Activated CD4-positive, CD25-positive, alpha-beta regulatory T cell treated with anti-CD3 and anti-CD28 coated beads, Interleukin-2, amount 50 U/mL, for 24 hours (primary cell): ENCODE measurements around the gene MAL.

Experiments
- ATAC-seq, 2 donors: fragments of 150-1000 bp; cut with Tn5 transposase; one replicate each; pipeline ENCODE4 v1.10.0; 2021; ENCODE audit warnings: mild to moderate bottlenecking in 1 of 2, moderate library complexity in 1 of 2

MAL gene

DNA sequence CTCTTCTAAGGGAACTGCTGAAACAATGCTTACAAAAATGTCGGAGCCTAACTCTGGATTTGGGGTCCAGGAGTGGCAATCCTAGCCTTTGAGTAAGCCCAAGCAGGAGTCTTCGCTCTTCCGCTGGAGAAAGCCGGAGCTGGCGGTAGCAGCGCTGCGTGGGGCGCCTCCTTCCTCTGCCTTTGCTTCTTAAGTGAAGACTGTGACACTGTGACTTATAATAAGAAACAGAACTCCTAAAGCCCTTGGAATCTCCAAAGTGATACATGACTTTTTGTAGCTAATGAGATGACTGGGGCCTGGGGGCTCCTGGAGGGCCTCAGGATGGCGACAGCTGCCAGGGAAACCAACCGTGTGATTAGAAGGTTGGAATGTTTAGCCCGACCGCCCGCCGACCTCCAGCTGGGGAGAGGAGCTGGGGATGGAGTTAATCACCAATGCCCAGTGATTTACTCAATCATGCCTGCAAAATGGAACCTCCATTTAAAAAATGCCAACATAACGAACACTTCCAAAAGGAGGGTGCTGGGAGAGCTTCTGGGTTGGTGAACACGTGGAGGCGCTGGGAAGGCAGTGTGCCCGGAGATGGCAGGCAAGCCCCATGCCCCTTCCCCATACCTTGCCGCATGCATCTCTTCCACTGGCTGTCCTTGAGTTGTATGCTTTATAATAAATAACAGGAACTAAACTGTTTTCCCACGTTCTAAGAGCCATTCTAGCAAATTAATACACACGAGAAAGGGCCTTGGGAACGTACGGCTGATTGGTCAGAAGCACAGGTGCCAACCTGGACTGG, 29.0 kb upstream of the MAL start:
- ATAC-seq: no peak

DNA sequence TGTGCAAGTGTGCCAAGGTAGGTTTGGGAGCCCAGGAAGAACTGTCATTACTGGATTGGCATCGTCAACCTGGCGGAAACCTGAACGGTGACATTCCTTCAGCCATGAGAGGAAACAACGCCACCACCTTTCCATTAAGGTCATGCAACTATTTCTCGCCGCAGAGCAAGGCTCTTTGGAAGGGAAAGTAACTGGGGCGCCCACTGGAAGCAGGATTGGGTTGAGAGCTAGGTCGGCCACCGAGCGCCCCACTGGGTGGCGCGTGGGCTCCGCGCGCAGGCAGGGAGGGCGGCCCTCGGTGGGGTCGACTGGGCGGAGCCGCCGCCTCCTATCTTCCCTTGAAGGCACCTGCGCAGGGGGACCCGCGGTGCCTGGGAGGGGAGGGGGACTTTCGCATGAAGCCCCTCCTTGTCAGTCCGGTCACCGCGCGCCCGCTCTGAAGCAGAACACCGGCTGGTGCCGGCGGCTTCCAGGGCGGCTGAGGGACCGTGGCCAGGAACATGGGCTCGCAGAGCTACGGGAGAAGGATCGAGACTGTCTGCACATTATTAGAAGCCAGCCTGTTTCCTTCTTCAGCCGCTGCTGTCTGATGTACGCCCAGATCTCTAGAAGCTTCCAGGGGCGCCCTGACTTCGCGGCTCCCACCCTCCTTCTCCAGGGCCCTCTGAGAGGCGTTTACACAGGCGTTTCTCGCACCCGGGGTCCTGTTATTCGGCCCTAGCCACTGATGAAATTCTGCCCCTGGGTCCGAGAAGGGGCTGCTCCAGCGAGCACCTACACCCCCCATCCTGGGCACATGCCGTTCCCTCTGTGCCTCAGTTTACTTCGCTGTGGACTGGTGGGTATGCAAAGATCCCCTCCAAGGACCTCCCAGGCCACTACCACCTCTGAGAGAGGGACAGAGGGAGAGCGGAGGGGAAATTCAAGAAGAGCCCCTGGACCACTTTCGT, 27.3 kb upstream of the MAL start:
- ATAC-seq: no peak

DNA sequence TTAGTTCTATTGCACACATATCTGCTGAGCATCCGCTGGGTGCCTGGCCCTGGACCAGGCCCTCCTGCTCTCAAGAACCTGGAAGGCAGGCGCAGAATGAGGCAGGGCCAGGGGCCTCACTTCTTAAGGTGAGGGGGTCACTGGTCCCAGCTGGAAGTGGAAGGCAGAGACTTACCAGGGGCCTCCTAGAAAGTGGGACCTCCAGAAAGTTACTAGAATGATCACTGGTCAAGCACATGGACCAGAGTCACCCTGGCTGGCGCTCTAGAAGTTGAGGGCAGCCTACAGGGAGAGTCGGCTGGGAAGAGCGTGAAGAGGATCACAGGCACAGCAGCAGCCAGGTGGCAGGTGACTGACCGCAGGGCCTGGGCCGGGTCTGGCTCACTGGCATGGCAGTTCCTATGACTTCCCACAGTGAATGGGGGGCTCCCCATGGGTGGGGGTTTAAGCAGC, 26.1 kb upstream of the MAL start:
- ATAC-seq: no peak

DNA sequence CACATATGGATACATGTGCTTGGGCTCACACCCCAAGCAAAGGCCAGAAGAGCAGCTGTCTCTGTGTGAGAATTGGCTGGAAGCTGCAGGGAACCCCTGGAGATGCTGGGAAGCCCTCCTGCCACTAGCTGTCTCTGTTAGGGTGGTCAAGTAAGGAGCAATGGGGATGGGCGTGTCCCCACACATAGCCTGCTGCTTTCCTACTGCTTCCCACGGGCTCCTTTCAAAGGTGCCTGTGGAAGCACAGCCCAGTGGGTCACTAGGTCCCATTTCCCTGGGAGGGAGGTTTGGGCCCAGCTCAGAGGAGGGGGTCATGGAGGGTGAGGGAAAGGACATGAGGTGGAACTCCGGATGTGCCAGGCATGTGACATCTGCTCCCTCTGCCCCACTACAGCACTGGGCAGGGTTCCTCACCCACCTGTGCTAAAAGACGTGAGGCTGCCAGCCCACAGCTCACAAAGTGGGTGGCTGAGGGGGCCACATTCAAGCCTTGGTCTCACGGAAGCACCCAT, 24.4 kb upstream of the MAL start:
- ATAC-seq: no peak

DNA sequence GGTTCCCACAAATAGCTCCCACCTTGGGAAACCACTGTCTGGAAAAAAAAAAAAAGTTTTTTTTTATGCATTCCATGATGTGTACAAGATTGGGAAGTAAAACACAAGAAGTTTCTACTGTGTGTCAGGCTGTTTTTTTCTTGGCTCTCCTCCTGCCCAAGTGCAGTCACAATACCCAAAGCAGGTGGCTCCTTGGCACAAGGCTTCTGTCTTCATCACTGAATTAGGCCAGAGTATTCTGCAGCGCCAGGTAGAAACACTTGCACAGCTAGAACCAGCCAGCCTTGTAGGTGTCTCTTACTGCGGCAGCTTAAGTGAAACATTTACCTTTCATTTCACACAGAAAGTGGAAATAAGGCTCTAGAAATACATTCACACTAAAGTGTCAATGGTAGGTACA, 23.8 kb upstream of the MAL start:
- ATAC-seq: no peak

DNA sequence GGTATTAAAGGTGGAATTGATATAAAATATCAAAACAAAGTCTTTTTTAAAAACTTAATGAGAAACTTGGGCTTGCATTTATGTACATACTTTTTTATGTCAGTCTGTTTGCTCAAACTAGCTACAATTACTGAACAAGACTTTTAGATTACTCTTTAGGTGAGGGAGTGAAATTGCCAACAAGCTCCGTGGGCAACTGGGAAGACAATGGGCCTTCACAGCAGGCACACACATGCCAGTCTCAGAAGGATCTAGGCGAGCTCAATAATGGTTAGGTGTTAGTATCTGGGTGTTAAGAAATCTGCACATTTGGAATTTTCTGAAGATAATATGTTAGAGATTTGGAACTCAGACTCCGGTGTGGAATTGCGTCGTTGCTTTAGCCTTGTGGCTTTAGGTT, 23.0 kb upstream of the MAL start:
- no peak for ATAC-seq

DNA sequence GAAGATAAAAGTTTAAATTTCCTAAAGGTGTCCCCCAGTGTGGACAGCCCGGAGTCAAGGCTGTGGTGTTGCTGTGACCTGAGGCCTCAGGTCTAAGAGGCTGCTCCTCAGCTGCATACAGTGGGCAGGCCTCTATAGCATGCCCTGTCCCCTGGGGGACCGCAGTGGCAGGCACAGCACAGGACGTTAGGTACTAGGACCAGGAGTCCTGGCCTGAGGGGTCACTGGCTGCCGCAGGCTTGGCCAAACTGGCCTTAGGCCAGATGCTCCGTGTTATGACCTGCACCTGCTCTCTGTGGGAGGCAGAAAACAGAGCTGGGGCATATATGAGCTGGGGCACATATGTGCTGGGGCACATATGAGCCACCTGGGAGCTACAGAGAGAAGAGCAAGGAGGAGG, 21.2 kb upstream of the MAL start:
- no peak for ATAC-seq

DNA sequence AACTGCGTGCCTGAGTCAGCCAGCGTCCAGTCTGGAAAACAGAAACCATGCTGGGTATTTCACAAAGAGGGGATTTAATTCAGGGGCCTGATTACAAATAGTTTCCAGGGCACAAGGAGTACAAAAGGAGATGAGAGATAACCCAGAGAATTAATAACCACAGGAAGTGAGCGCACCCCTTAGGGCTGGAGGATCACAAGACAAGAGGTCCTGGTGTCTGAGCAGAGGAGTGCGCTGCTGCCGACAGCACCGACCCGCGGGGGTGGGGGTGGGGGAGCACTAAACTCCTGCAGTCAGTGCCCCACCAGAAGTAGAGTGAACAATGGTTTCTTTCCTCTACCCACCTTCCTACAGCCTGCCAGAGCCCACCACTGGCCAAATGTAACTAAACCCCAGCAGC, 20.8 kb upstream of the MAL start:
- ATAC-seq: no peak

DNA sequence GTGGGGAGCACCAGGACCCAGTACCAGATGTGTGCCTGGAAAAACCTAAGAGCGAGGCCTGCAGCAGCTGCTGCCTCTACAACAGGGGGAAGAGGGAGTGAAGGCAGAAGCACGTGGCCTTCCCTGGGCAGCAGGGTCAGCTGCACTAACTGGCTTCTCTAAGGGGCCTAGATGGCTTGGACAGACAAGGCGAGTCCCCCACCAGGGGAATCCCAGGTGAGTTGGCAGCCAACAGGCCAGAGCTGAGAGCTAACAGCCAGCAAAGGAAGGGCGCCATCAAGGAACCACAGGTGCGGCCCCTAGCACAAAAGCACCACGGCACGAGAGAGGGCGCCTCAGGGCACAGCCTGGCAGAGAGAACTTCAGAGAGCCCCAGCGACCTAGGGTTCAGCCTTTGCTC, 19.8 kb upstream of the MAL start:
- no peak for ATAC-seq

DNA sequence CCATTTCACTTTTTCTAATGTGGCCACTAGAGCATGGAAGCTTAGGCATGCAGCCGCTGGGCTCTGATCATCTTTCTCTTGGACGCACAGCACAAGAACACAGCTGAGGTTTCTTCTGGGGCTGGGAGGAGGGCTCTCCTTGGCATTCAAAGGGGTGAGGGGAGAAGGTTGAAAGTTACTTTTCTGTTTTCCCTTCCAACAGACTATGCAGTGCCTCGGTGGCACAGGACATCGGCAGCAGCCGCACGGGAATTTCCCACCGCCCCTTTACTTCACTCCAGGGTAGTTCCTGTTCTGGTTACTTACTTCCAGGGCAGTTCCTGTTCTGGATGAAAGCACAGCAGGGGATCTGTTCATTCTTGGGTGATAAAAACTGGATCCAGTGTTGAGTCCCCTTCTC, 18.9 kb upstream of the MAL start:
- ATAC-seq: no peak

DNA sequence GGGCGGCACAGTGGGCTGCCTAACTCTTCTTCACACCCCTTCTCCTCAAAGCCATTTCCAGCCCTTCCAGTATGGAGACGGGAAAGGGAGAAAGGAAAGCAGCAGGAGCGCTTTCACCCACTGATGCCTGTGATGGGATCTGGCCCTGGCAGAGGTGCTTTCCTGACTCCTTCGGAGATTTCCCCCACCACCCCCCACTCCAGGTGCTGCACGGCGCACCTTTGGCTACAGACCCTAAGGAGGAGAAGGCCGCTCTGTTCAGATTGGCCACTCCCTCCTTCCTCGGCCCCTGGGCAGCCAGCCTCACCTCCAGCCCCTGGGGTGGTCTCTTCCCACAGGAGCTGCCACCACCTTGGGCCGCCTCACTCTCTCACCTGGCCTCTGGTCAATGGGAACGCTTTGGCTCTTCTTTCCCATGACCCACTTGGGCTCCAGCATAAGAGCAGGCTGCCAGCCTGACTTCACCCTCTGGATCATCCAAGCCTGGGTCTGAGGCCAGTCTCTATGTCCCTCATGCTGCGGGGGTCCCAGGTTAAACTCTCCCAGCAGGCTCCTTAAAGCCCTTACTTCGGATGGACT, 18.4 kb upstream of the MAL start:
- no peak for ATAC-seq

DNA sequence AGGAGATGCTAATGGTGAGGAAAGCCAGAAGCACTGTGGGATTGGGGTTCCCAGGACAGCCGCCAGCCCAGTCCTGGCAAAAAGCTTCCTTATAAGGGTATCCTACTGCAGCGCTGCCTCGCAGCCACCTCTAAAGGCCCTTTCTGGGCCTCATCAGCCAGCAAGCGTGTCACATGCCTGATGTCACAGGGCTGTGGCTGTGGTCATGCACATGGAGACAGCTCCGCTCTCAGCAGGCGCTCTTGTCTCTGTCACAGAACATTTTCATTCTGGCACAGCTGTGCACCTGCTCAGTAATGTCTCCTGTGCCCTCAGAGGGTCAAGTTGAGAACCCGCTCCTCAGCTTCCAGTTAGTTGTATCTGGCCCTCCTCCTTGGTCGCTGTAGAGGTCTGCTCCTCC, 17.7 kb upstream of the MAL start:
- no peak for ATAC-seq

DNA sequence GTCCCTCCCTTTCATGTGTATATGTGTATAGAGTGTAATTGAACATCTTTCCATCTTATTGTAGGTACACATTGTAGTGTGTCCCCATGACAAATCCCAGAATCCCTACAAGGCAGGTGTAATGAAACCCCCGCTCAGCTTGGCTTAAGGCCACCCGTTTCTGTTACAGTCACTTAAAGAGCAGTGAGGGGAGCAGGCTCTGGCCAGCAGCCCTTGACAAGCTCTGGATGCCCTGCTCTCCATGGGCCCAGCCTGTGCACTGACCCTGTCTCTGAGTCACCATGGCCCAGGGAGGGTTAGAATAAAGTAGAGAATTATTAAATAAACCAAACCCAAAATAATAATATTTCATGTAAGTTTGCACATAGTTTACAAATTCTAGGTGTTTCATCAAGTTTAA, 17.2 kb upstream of the MAL start:
- no peak for ATAC-seq

DNA sequence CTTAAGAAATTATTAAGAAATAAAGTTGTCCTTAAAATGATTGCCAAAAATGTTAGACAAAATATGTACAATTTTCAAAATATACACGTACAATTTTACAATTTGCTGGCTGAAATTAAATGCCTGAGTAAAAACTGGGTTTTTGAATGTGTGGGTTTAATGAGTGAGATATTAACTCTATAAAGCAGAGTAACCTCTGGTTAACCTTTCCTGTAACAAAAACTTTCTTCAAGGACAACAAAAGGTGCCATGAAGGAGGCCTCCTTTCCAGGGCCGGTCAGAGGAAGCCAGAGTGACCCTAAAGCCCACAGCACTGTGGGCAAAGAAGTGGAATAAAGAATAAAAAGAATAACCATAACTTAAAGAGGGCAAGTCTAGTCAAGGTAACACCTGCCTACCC, 16.5 kb upstream of the MAL start:
- ATAC-seq: no peak

DNA sequence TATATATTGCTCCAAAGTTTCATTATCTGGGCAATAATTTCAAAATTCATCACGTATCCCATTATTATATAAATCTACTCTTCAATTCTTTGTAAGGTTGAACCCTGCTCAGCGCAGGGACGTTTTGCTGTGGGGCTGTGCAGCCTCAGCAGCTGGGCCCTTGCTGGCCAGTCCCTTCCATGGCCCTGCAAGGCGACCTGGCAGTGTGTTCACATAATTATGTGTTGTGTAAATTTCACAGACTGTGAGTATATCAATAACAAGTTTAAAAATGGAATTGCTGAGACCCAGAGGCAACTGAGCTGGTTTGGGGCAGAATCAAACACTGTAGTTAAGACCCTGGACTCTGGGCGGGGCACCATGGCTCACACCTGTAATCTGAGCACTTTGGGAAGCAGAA, 16.1 kb upstream of the MAL start:
- no peak for ATAC-seq

DNA sequence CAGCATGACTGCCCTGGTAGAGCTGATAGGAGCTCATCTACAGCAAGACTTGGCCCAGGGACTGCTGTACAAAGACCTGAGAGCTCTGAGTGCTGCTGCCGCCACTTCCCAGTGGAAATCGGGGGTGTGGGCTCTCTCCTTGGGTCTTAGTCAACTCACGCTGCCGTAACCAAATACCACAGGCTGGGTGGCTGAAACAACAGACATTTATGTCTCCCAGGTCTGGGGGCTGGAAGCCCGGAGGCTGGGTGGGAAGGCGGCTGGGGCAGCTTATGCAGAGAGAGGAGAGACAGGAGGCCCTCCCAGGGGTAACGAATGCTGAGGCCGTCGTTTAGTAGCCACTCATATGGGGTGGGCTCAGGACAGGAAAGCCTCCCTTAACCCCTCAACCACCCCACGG, 15.4 kb upstream of the MAL start:
- no peak for ATAC-seq

DNA sequence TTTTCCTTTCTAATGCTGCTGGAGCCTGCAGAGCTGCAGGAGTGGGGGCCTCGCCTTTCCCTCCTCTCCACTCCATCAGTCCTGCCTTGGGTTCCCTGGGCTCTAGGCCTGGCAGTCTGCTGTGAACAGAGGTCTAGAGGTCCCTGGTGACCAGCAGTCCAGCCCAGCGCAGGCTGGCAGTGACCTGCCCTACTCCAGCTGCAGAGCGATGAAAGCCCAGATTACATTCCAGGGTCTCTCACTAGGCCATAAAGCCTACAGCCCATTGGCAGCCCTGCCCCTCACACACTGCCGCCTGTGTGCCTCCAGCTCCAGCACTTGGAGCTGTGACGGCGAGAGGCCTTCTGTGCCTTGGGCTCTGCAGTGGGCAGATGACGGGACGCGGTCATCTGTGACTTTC, 14.8 kb upstream of the MAL start:
- no peak for ATAC-seq

DNA sequence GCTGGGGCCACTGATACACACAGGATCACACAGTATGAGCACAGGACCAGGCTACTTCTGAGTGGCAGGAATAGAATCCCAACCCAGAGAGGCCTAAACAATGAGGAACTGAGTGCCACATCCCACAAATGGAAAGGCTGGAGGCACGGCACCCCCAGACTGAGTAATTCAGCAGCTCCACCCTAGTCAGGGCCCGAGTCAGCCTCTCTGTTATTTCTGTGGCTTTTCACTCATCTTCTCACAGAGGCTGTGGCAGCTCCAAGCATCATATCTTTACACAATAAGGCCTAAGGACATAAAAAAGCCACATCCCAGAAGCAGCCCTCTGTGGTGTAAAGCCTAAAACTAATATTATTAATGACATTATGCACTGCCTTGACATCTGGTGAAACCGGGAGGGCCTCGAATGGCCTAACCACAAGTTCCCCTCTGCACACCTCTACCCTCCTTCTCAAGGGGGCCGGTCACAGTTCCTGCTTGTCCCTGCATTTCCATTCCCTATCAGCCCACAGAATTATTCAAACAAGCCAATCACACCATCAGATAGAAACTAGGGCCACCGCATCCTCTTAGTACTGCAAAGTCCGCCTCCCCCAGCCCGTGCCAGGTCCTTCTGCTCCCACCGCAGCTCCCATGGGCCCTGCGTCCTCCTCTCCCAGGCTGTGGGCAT, 12.5 kb upstream of the MAL start:
- ATAC-seq: no peak

DNA sequence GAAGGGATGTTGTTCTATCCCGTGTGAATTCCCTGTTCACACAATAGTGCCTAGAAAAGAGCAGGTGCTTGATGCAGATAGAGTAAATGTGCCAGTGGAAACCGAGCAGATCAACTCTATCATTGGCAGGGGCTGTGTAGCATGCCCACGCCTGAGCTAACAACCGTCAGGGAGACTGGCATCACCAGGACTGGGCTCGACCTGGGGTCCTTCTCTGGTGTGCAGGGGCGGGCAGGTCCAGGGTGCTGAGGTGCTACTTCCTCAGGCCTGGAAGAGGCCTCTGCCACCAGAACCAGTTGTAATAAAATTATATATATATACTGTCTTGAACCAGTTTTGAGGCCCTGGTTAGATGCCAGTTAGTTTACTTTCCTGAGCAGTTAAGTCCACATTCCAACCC, 11.8 kb upstream of the MAL start:
- no peak for ATAC-seq

DNA sequence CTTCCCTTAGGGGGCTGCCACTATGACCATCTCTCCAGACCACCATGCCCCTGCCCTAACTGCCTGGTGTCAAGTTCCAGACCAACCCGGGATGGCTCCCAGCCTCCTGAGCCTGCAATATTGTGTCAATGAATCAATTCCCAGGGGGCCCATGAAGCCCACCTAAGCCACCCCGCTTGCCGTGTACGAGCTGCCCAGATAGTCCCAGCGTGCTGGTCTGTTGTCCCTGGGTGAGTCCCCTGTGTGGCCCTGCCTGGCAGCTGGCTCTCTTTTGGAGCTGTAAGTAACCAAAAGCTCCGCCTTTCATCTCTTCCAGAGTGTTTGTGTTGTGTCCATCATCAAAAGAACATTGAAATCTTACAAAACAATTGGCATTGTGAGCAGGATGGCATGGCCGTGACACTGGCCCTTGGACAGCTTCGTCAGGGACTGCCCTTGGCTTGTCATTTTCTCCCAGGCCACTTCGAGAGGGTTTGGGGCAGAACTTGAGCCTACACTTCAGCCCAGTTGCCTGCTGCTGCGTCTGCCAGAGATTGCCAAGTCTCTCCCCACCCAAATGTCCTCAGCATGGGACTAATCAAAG, 11.3 kb upstream of the MAL start:
- no peak for ATAC-seq

DNA sequence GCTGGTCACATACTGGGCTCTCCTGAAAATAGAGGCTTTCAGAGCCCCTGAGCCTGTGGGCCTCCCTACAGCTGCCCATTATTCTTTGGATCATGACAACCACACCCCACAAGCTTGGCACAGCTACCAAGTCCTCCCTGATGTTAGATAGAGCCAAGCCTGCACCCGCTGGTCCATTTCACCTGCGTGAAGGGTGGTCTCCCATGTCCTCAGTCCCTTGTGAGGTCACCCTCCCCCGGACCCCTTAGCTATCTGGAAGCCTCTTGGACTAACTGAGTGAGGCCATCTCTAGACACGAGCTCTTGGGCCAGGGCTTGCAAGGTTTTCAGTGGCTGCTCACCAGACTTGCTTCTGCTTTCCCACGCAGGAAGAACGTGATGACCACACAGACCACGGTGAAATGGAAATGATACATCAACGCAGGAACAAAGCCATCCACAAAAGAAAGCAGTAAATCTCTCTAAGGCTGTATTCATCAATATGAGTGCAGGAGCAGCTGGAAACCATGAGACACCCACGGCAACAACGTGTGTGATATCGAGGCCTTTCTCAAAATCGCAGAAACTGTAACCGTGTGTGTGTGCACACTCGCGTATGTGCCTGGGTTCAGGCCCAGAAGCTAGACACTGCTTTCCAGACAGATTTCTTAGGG, 10.1 kb upstream of the MAL start:
- no peak for ATAC-seq

DNA sequence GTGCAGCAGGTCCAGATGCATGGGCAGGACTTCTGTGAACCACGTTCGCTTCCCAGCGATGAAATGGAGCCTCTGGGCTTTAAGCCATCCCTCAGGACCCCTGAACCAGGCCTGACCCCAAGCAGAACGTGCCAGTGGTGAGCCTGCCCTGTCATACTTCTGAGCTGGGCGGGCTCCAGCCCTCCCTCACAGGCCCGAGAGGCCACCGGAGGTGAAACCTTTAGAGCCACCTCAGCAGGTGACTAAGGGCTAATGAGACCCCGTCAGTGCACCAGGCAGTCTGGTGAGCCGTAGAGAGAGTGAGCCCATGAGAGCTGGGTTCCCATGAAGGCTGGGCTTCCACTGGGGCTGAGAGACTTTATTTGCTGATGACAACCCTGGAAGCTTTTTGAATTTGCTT, 8.9 kb upstream of the MAL start:
- no peak for ATAC-seq
